Smooth muscle cell (in vitro differentiated cells): Measurements from ENCODE around the gene CALCOCO1. TPM values are rescaled to one million over a fixed set of nuclear protein-coding genes. Genes with fewer than 3 reads are reported as not detected.

ENCODE experiments used
- DNase-seq: peaks from one replicate; lab custom pipeline; 2025; ENCODE audit not compliant: unreplicated experiment; lab: John Stamatoyannopoulos, UW
- H2AFZ ChIP-seq: fragments of 200-600 bp; sonication (generic); 2 replicates; pipeline ENCODE4 v1.6.0; 2016; ENCODE audit warnings: antibody characterized with exemption, low read depth, mild to moderate bottlenecking
- H3F3A ChIP-seq: fragments of 200-600 bp; sonication (generic); 2 replicates; pipeline ENCODE4 v1.6.0; 2017; ENCODE audit warnings: antibody characterized with exemption, low read depth
- H3K27ac ChIP-seq: fragments of 200-600 bp; sonication (generic); 2 replicates; pipeline ENCODE4 v1.5.1; 2016; ENCODE audit warnings: low read depth, mild to moderate bottlenecking
- H3K27me3 ChIP-seq: fragments of 200-600 bp; sonication (generic); 2 replicates; pipeline ENCODE4 v1.6.1; 2016; ENCODE audit warnings: low read depth, mild to moderate bottlenecking
- H3K36me3 ChIP-seq: fragments of 200-600 bp; sonication (generic); 2 replicates; pipeline ENCODE4 v1.5.1; 2016; ENCODE audit warnings: low read depth
- H3K4me1 ChIP-seq: fragments of 200-600 bp; sonication (generic); 2 replicates; pipeline ENCODE4 v1.5.1; 2016; ENCODE audit warnings: low read depth
- H3K4me2 ChIP-seq: fragments of 200-600 bp; sonication (generic); 2 replicates; pipeline ENCODE4 v1.6.0; 2016; ENCODE audit warnings: mild to moderate bottlenecking
- H3K4me3 ChIP-seq: fragments of 200-600 bp; sonication (generic); 2 replicates; pipeline ENCODE4 v1.5.1; 2016; ENCODE audit warnings: mild to moderate bottlenecking
- H3K79me2 ChIP-seq: fragments of 200-600 bp; sonication (generic); 2 replicates; pipeline ENCODE4 v1.6.0; 2016; ENCODE audit warnings: low read depth, mild to moderate bottlenecking
- H3K9ac ChIP-seq: fragments of 200-600 bp; sonication (generic); 2 replicates; pipeline ENCODE4 v1.6.0; 2016; ENCODE audit warnings: low read depth
- H3K9me3 ChIP-seq: fragments of 200-600 bp; sonication (generic); replicated peaks from 2 replicates; pipeline ENCODE4 v1.5.1; 2016; ENCODE audit warnings: low read depth
- H4K20me1 ChIP-seq: fragments of 200-600 bp; sonication (generic); 2 replicates; pipeline ENCODE4 v1.6.0; 2016; ENCODE audit warnings: low read depth
- WGBS: methylation state at CpG from one replicate; pipeline ENCODE4 v1.1.7; 2016; ENCODE audit warnings: low lambda C conversion rate; 5-methylcytosine and 5-hydroxymethylcytosine counted together
- polyA plus RNA-seq: library from polyadenylated mRNA; unstranded; fragments of >200 nt; fragmentation: Nextera tagmentation; extraction: Ambion mirVana; gene quantifications from 2 replicates; pipeline ENCODE4 v1.2.1, GENCODE V29; 2016
- total RNA-seq: library from RNA; depleted of rRNA; stranded (reverse); fragments of >200 nt; gene quantifications from 2 replicates; pipeline ENCODE4 v1.2.3, GENCODE V29; 2014
- TF ChIP-seq, protein P1 (sequence below): fragments of 200-600 bp; sonication (generic); IDR thresholded peaks from 2 replicates; pipeline ENCODE4 v1.5.1; 2017; ENCODE audit warnings: borderline replicate concordance, mild to moderate bottlenecking, antibody characterized with exemption; ENCODE audit not compliant: insufficient read depth, poor library complexity, severe bottlenecking

The CALCOCO1 gene
- total and polyA plus RNA-seq, 2 experiments from 2014 or later, result 46.5 to 52.0 TPM

DNA sequence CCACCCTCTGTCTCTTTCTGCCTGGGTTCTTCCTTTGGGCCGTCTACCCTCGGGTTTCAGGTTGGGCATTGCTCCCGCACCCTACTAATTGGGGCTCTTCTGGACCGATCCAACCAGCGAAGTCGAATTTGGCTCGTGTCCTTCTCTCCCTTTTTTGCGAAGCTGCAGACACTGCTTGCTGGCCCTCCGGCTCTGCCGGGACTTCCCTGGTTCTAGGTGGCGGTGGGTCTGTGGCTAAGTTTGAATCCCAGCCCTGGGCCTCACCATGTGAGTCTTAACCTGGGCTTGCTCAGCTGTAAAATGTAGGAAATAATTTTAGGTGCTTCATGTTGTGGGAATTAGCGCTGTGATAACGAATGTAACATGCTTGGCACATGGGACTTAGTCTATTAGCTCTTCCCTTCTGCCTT is 24.9 kb upstream of the CALCOCO1 start:
- peak overlapping the region; percentile 57 for H3K4me3 ChIP-seq
- no peaks in the 10 kb centered on the region for H3K79me2 ChIP-seq
- no peak overlapping the region for H3K27ac ChIP-seq
- WGBS, result 36% methylated on average over 13 of the region's 13 CpGs
- peaks cover 35% of the 10 kb centered on the region for H3K4me1 ChIP-seq
- peak overlapping the region; percentile 91 for H3K4me2 ChIP-seq
- H3F3A ChIP-seq, result no peaks in the 10 kb centered on the region
- H3K9ac ChIP-seq, result no peak overlapping the region
- H4K20me1 ChIP-seq, result no peaks in the 10 kb centered on the region
- H2AFZ ChIP-seq, result peak overlapping the region; percentile 82
- peaks cover 86% of the 10 kb centered on the region for H3K27me3 ChIP-seq
- DNase-seq, result no peak
- no peaks in the 10 kb centered on the region for H3K9me3 ChIP-seq
- TF ChIP-seq, protein P1, sequence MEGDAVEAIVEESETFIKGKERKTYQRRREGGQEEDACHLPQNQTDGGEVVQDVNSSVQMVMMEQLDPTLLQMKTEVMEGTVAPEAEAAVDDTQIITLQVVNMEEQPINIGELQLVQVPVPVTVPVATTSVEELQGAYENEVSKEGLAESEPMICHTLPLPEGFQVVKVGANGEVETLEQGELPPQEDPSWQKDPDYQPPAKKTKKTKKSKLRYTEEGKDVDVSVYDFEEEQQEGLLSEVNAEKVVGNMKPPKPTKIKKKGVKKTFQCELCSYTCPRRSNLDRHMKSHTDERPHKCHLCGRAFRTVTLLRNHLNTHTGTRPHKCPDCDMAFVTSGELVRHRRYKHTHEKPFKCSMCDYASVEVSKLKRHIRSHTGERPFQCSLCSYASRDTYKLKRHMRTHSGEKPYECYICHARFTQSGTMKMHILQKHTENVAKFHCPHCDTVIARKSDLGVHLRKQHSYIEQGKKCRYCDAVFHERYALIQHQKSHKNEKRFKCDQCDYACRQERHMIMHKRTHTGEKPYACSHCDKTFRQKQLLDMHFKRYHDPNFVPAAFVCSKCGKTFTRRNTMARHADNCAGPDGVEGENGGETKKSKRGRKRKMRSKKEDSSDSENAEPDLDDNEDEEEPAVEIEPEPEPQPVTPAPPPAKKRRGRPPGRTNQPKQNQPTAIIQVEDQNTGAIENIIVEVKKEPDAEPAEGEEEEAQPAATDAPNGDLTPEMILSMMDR, result no peak
- no peaks in the 10 kb centered on the region for H3K36me3 ChIP-seq

DNA sequence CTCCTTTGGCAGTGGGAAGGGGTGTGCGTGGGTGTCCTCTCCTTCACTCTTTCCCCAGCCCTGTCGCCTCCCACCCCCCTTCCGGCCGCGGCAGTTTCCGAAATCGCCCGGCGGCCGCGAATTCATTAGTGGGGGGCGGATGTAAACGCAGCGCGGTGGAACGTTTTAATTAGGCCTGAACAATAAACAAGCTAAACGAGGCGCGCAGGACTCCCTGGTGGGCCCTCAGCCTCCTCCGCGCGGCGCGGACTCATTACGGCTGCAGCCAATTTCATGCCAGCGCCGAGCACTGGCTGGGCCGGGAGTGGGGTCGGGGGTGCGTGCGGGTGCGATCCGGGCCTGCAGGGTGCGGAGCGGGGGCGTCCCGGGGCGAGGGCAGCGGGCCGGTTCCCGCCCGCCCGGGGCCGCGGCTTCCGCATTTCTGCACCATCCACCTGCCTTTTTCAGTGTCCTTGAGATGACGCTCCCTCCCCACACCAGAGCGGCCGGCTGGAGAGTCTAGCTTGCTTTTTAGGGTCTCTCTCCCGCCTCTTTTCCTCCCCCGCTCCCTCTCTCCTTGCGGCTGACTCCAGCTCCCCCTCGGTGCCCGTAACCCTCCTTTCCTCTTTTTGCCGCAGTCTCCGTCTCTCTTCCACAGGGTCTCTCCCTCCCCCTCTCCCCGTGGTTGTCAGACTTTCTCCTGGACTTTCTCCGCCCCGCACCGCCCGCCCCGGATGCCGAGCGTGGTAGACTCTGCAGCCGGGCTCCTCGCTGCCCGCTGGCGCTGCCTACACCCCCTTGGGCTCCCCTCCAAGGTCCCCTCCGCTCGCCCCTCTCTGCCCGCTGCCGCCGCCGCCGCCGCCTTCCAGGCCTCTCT is 24.3 kb upstream of the CALCOCO1 start, which contains the start of gene CISTR:
Gene CISTR, minus strand, starts transcription at position 644 of the 856 bp plus-strand sequence.
- Histone ChIP-seq H3K9me3 (no peaks in the 10 kb centered on the region), H3F3A (no peaks in the 10 kb centered on the region), H3K79me2 (no peaks in the 10 kb centered on the region), H3K9ac (no peak within 1 kb of the TSS), H2AFZ (peak within 1 kb of the TSS; percentile 82), H3K27me3 (peaks cover 91% of the 10 kb centered on the region), H3K36me3 (no peaks in the 10 kb centered on the region), H3K4me2 (peak within 1 kb of the TSS; percentile 91), H3K27ac (no peak within 1 kb of the TSS), H4K20me1 (no peaks in the 10 kb centered on the region), H3K4me3 (peak within 1 kb of the TSS; percentile 57), H3K4me1 (peaks cover 37% of the 10 kb centered on the region)
- TF ChIP-seq, protein P1, result no peak
- WGBS, result 2% methylated on average over 63 of the region's 76 CpGs
- DNase-seq, result no peak

DNA sequence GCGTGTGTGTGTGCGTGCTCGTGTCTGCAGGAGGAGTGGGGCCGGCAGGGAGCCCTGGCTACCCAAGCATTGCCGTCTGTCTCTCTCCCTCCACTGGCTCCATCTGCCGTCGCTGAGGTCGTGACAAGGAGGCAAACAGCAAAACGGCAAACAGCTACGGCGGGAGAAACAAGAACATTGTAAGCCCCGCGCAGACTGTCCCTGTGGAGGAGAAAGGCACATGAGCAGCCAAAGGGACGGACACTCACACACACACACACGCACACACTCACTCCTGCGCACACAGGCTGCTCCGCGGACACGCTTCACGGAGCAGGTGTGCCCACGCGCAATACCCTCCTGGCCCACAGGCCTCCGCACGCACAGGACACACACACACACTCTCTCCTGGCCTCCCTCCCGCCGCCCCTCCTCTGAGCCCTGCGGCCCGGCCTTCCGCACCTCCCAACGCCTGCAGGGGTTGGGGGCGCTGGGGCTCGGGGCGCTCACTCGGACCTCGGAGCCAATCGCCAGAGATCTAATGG is 23.6 kb upstream of the CALCOCO1 start:
- DNase-seq, result no peak
- Histone ChIP-seq H3K79me2 (no peaks in the 10 kb centered on the region), H3K27me3 (peaks cover 90% of the 10 kb centered on the region), H3K4me2 (peak overlapping the region; percentile 91), H3F3A (no peaks in the 10 kb centered on the region), H3K9ac (no peak overlapping the region), H4K20me1 (no peaks in the 10 kb centered on the region), H3K4me1 (peaks cover 32% of the 10 kb centered on the region), H3K4me3 (peak overlapping the region; percentile 57), H3K9me3 (no peaks in the 10 kb centered on the region), H3K36me3 (no peaks in the 10 kb centered on the region), H3K27ac (no peak overlapping the region), H2AFZ (peak overlapping the region; percentile 82)
- 5% methylated on average over 27 of the region's 36 CpGs for WGBS
- TF ChIP-seq, protein P1, result no peak
